Hair follicular keratinocyte (primary cell): ENCODE measurements around the gene CPA4. TPM values are rescaled to one million over a fixed set of nuclear protein-coding genes. Genes with fewer than 3 reads are reported as not detected.

Source experiments
- total RNA-seq: library from RNA; depleted of rRNA; stranded (reverse); fragments of >200 nt; gene quantifications from 2 replicates; pipeline ENCODE4 v1.2.3, GENCODE V29; 2015

CPA4 gene
- 3.4 and 10.8 TPM in 2 replicates for total RNA-seq

GRCh38 chr7:130292682-130293257 lies at the start of gene CPA4:
Gene CPA4 (plus strand): TSS chr7:130293161. CDS start chr7:130293181, 20 bp downstream.

DNA sequence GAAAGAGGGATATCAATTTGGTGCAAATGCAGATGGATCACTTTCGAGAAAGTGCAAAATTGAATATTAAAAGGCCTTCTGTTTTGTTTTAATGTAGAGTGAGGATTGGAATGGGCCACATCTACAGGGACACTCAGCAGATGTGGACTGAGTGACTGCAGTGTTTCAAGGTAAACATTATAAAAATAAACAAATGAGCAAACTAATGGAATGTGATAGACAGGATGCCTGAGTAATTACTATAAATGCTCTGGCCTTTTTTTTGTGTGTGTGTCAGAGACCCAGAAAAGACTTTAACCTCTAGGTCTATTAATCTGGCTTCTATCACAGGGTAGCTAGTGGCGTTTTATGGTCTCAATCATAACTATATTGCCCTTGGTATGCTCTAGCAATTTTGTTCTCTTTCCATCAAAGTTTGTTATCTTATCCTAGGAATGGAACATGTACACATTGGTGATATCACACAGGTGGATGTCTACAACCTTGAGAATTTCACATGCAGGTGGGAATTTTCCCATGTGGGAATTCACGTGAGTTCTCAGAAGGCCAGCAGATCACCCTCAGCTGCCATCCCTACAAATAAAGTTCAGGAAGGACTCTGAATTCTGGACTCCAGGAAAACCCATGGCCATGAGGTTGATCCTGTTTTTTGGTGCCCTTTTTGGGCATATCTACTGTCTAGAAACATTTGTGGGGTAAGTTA lies 26.6 kb upstream of the CPA4 start, which contains the start of gene CPA2:
Gene CPA2 (plus strand): TSS at position 606 of the 703 bp plus-strand sequence. CDS start 19 bp downstream, at position 625.

GRCh38 chr7:130344271-130344866 lies 51.4 kb downstream of the CPA4 start, which contains the start of gene CPA5:
Gene CPA5 (plus strand): TSS chr7:130344816. CDS start chr7:130346486, 1,670 bp downstream.

Other genes starting within 250 kb of the CPA4 start
- gene ZC3HC1, start 241.8 kb upstream of the CPA4 start, total RNA-seq, result 9.8 and 17.6 TPM in 2 replicates
- gene KLHDC10, start 222.6 kb upstream of the CPA4 start, total RNA-seq, result 10.6 and 13.2 TPM in 2 replicates
- gene TMEM209, start 87.8 kb upstream of the CPA4 start, total RNA-seq, result 14.4 and 15.1 TPM in 2 replicates
- not detected in 2 replicates for gene SSMEM1, start 85.3 kb upstream of the CPA4 start, total RNA-seq
- 0.11 TPM in 1 of 2 replicates, not detected in the other for gene CPA2, start 26.3 kb upstream of the CPA4 start, total RNA-seq
- gene CPA5, start 51.7 kb downstream of the CPA4 start, total RNA-seq, result not detected in 2 replicates
- gene CPA1, start 87.3 kb downstream of the CPA4 start, total RNA-seq, result not detected in 2 replicates
- gene CEP41, start 147.9 kb downstream of the CPA4 start, total RNA-seq, result 9.2 and 19.4 TPM in 2 replicates
- gene MEST, start 198.9 kb downstream of the CPA4 start, total RNA-seq, result 5.6 and 20.4 TPM in 2 replicates